Tibial nerve (tissue), 4 donors: ENCODE data around the gene LDLRAD1.

Experiments used
- CTCF ChIP-seq, 5 experiments: fragments of 200-600 bp in 3 of 5; fragments of 450-650 bp in 2 of 5; sonication (generic) in 3 of 5; IDR thresholded peaks; one replicate each; pipeline ENCODE4 v1.5.1; 2016 to 2019; ENCODE audit warnings: antibody characterized with exemption in 5 of 5, mild to moderate bottlenecking in 3 of 5, moderate library complexity in 2 of 5
- EP300 ChIP-seq, 2 donors: sonication (generic); formaldehyde crosslinking; IDR thresholded peaks; one replicate each; pipeline ENCODE4 v1.6.1; 2017; ENCODE audit warnings: antibody characterized with exemption in 2 of 2, mild to moderate bottlenecking in 1 of 2
- POLR2A ChIP-seq, 2 donors: fragments of 450-650 bp; IDR thresholded peaks; one replicate each; pipeline ENCODE4 v1.6.1; 2017; ENCODE audit warnings: antibody characterized with exemption in 2 of 2, mild to moderate bottlenecking in 2 of 2, moderate library complexity in 2 of 2

- TF ChIP-seq CTCF (IDR thresholded peaks at IDR 0.05) (no peak), POLR2A (IDR thresholded peaks at IDR 0.05) (no peak), EP300 (IDR thresholded peaks at IDR 0.05) (no peak)
Measured at GRCh38 chr1:54046671-54047383, 28.8 kb upstream of the LDLRAD1 start.
